ENCODE results near the gene KCNJ15. TPM values are rescaled to one million over a fixed set of nuclear protein-coding genes. Genes with fewer than 3 reads are reported as not detected.

Gene KCNJ15
- total RNA-seq, 4 donors from 2014 or later = 0.14 to 0.16 TPM; not detected in 2

DNA sequence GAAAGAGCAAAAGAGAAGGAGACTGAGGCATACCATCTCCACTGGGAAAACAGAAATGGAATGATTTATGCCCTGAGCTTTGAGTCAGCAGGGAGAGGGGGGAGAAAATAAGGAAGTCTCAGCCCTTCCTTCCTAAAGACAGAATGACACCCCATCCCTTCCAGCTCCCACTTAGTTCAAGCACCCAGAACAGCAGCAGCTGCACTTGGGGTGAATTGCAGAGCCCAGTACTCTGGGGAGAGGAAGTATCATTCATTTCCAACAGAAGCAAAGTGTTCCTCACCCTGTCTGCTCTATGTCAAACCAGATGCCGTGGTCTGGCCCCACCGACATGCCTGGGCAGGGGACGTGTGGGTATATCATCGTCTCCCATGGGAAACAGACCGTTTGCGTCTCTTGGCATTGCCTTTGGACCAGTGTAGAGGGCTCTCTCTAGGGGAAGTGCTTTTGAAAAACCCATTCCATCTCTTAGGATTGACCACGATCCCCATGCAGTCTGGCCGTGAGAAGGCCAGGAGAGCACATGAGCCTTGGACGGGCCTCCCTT, 1.1 kb upstream of the KCNJ15 start:
- no peak overlapping the region for H3K4me3 ChIP-seq
- peaks cover 0 to 14% (median 3%) of the 10 kb centered on the region in 4 donors for H3K4me1 ChIP-seq
- in situ Hi-C loops (cut with MboI; ENCODE audit: low pct_ligation_motif_present in 1 of 4, low pct_unique_long_range_greater_than_20kb in 1 of 4, low sequenced_read_pairs in 3 of 4) = no loop called here
- intact Hi-C loops (cut with DNase I; ENCODE audit: low total_unique reads) = no loop called here
- H3K9me3 ChIP-seq = no peaks in the 10 kb centered on the region
- no peak for DNase-seq
- TF ChIP-seq POLR2A (IDR thresholded peaks at IDR 0.05) (no peak), POLR2AphosphoS5 (IDR thresholded peaks at IDR 0.05) (no peak), EP300 (IDR thresholded peaks at IDR 0.05; ENCODE audit: low read depth) (no peak)
- TF ChIP-seq, protein P1, sequence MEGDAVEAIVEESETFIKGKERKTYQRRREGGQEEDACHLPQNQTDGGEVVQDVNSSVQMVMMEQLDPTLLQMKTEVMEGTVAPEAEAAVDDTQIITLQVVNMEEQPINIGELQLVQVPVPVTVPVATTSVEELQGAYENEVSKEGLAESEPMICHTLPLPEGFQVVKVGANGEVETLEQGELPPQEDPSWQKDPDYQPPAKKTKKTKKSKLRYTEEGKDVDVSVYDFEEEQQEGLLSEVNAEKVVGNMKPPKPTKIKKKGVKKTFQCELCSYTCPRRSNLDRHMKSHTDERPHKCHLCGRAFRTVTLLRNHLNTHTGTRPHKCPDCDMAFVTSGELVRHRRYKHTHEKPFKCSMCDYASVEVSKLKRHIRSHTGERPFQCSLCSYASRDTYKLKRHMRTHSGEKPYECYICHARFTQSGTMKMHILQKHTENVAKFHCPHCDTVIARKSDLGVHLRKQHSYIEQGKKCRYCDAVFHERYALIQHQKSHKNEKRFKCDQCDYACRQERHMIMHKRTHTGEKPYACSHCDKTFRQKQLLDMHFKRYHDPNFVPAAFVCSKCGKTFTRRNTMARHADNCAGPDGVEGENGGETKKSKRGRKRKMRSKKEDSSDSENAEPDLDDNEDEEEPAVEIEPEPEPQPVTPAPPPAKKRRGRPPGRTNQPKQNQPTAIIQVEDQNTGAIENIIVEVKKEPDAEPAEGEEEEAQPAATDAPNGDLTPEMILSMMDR (IDR thresholded peaks at IDR 0.05) = no peak
- peaks cover 10% of the 10 kb centered on the region for H3K27me3 ChIP-seq
- no peak overlapping the region for H3K27ac ChIP-seq
- H3K36me3 ChIP-seq = no peaks in the 10 kb centered on the region
- 82 to 83% methylated on average over 7 to 9 of the region's 9 CpGs for WGBS, 2 donors (ENCODE audit: low coverage in 1 of 2)

DNA sequence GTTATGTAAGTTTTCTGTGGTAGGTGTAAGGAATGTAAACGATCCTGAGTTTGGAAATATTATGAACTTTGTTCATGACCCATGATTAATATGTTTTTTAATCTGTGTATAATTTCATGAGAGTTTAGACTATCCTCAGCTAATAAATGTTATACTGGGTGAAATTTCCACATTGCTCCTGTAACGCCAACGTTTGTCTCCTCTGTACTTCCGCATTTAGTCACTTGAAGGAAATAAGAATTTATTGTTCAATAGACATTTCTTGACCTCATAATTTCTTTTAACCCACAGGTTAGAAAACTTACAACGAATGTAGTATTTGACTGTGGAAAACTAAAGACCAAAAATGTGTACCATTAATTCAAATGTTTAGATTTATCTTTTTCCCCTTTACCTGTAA, 876 bp downstream of the KCNJ15 start:
- Histone ChIP-seq H3K4me3 (no peak overlapping the region), H3K9me3 (no peaks in the 10 kb centered on the region), H3K36me3 (no peaks in the 10 kb centered on the region), H3K27ac (no peak overlapping the region), H3K4me1 (peaks cover 0 to 5% (median 0%) of the 10 kb centered on the region in 4 donors), H3K27me3 (peaks cover 10% of the 10 kb centered on the region)
- TF ChIP-seq POLR2A (IDR thresholded peaks at IDR 0.05) (no peak), EP300 (IDR thresholded peaks at IDR 0.05; ENCODE audit: low read depth) (no peak), POLR2AphosphoS5 (IDR thresholded peaks at IDR 0.05) (no peak)
- TF ChIP-seq, protein P1 (IDR thresholded peaks at IDR 0.05) = no peak
- 64 to 66% methylated on average over 5 of the region's 5 CpGs for WGBS, 2 donors (ENCODE audit: low coverage in 1 of 2)
- DNase-seq = no peak
- intact Hi-C loops (cut with DNase I; ENCODE audit: low total_unique reads) = no loop called here
- in situ Hi-C loops (cut with MboI; ENCODE audit: low pct_ligation_motif_present in 1 of 4, low pct_unique_long_range_greater_than_20kb in 1 of 4, low sequenced_read_pairs in 3 of 4) = no loop called here

GRCh38 chr21:38258521-38259485, 2.0 kb downstream of the KCNJ15 start:
- Histone ChIP-seq H3K4me3 (no peak overlapping the region), H3K27me3 (peaks cover 10% of the 10 kb centered on the region), H3K27ac (no peak overlapping the region), H3K4me1 (peaks cover 0 to 5% (median 0%) of the 10 kb centered on the region in 4 donors), H3K9me3 (no peaks in the 10 kb centered on the region), H3K36me3 (no peaks in the 10 kb centered on the region)
- TF ChIP-seq EP300 (IDR thresholded peaks at IDR 0.05; ENCODE audit: low read depth) = no peak
- TF ChIP-seq POLR2A (IDR thresholded peaks at IDR 0.05) = no peak
- TF ChIP-seq POLR2AphosphoS5 (IDR thresholded peaks at IDR 0.05) = no peak
- TF ChIP-seq, protein P1 (IDR thresholded peaks at IDR 0.05) = no peak
- in situ Hi-C loops (cut with MboI; ENCODE audit: low pct_ligation_motif_present in 1 of 4, low pct_unique_long_range_greater_than_20kb in 1 of 4, low sequenced_read_pairs in 3 of 4) = no loop called here
- DNase-seq = no peak
- intact Hi-C loops (cut with DNase I; ENCODE audit: low total_unique reads) = no loop called here
- 70% methylated on average over 14 to 17 of the region's 17 CpGs for WGBS, 2 donors (ENCODE audit: low coverage in 1 of 2)

GRCh38 chr21:38259665-38260064, 2.9 kb downstream of the KCNJ15 start:
- intact Hi-C loops (cut with DNase I; ENCODE audit: low total_unique reads) = no loop called here
- H3K4me3 ChIP-seq = no peak overlapping the region
- TF ChIP-seq POLR2AphosphoS5 (IDR thresholded peaks at IDR 0.05) = no peak
- TF ChIP-seq EP300 (IDR thresholded peaks at IDR 0.05; ENCODE audit: low read depth) = no peak
- no peak for TF ChIP-seq POLR2A (IDR thresholded peaks at IDR 0.05)
- TF ChIP-seq, protein P1 (IDR thresholded peaks at IDR 0.05) = no peak
- no peak for DNase-seq
- H3K4me1 ChIP-seq = peaks cover 0 to 5% (median 0%) of the 10 kb centered on the region in 4 donors
- in situ Hi-C loops (cut with MboI; ENCODE audit: low pct_ligation_motif_present in 1 of 4, low pct_unique_long_range_greater_than_20kb in 1 of 4, low sequenced_read_pairs in 3 of 4) = no loop called here
- no peaks in the 10 kb centered on the region for H3K36me3 ChIP-seq
- H3K27me3 ChIP-seq = peaks cover 10% of the 10 kb centered on the region
- no peaks in the 10 kb centered on the region for H3K9me3 ChIP-seq
- H3K27ac ChIP-seq = no peak overlapping the region
- WGBS, 2 donors (ENCODE audit: low coverage in 1 of 2) = 43 to 46% methylated on average over 1 to 2 of the region's 2 CpGs

Measured in transverse colon (tissue), 4 donors.